Omental fat pad (tissue), 4 donors: ENCODE results near the gene CHRNA4. TPM values are rescaled to one million over a fixed set of nuclear protein-coding genes. Genes with fewer than 3 reads are reported as not detected.

Experiments
- ATAC-seq: fragments of 150-250 bp; one replicate; pipeline ENCODE4 v1.9.1; 2016; ENCODE audit warnings: mild to moderate bottlenecking, moderate library complexity; ENCODE audit not compliant: low FRiP score
- DNase-seq: peaks from one replicate; pipeline ENCODE4 v3.0.0-alpha.2; 2019; ENCODE audit warnings: low spot score
- CTCF ChIP-seq, 3 donors: fragments of 450-650 bp; IDR thresholded peaks; one replicate each; pipeline ENCODE4 v1.5.1; 2016 to 2017; ENCODE audit warnings: antibody characterized with exemption in 3 of 3, mild to moderate bottlenecking in 3 of 3, moderate library complexity in 2 of 3
- total RNA-seq, 4 donors: library from RNA; depleted of rRNA; stranded (reverse); fragments of >200 nt; gene quantifications; one replicate each; pipeline ENCODE4 v1.1.0, GENCODE V29; 2016

Gene CHRNA4
- total RNA-seq, 4 donors from 2014 or later = not detected

- ATAC-seq (no peak), DNase-seq (no peak)
- TF ChIP-seq CTCF (IDR thresholded peaks at IDR 0.05) = no peak
These were observed 40.4 kb upstream of the CHRNA4 start for GRCh38 chr20:63401384-63402110.

GRCh38 chr20:63400486-63401210, 39.5 kb upstream of the CHRNA4 start:
- DNase-seq (no peak), ATAC-seq (no peak)
- TF ChIP-seq CTCF (IDR thresholded peaks at IDR 0.05) = no peak

- TF ChIP-seq CTCF (IDR thresholded peaks at IDR 0.05) = no peak
- ATAC-seq (no peak), DNase-seq (no peak)
These were observed 38.6 kb upstream of the CHRNA4 start for GRCh38 chr20:63399596-63400375.

GRCh38 chr20:63398744-63399514, 37.8 kb upstream of the CHRNA4 start:
- ATAC-seq = no peak
- no peak for DNase-seq
- TF ChIP-seq CTCF (IDR thresholded peaks at IDR 0.05) = no peak

- no peak for DNase-seq
- TF ChIP-seq CTCF (IDR thresholded peaks at IDR 0.05) = no peak
- no peak for ATAC-seq
These were observed 36.8 kb upstream of the CHRNA4 start for GRCh38 chr20:63397946-63398450.

- ATAC-seq = no peak
These were observed 36.1 kb upstream of the CHRNA4 start for GRCh38 chr20:63397155-63397843.

More at GRCh38 chr20:63397155-63397843, 36.1 kb upstream of the CHRNA4 start:
- TF ChIP-seq CTCF (IDR thresholded peaks at IDR 0.05) = no peak
- DNase-seq = no peak
